ENCODE results near the gene MYH6. TPM values are rescaled to one million over a fixed set of nuclear protein-coding genes. Genes with fewer than 3 reads are reported as not detected.
"Not testable (repeated sequence)": the region's sequence is repeated elsewhere in the genome, so short reads cannot be mapped to it uniquely, and the experiment has no call there.

Gene MYH6
- total and polyA plus RNA-seq, 4 donors = 0.05 to 0.17 (median 0.06) TPM; not detected in 1

DNA sequence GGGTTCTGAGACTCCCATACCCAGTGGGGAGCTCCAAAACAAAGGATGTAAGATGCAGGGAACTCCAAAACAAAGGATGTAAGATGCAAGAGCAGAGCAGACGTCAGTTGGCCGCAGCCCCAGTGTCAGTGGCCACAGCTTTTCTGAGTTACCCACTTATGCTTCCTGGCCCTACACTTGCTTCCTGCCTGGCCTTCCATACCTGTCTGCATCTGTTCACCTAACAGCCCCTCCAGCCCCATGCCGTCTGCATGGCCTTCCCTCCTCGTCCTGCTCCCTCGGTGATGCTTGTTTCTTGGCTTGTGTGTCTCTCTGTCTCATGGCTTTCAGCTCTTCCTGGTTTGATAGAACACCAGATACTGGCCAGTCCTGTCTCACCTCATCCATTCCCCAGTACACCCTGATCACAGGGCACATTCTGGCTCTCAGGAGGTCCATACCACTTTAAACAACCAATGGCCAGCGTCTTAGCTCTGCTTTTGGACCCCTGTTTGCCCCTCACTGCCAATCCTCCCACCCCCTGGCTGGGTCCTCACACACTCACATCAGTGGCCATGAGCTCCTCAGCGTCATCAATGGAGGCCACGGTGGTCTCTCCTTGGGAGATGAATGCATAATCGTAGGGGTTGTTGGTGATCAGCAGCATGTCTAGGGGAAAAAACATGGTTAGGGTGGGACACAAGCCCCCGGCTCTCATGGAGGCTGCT is 22.1 kb upstream of the MYH6 start:
- DNase-seq (ENCODE audit: low spot score) = no peak
- no peaks in the 10 kb centered on the region for H3K4me1 ChIP-seq (ENCODE audit: control insufficient read depth in 4 of 4, insufficient read depth in 4 of 4, low read length in 3 of 4)
- no peak overlapping the region for H3K9ac ChIP-seq (ENCODE audit: low read depth in 1 of 2, low read length in 2 of 2)
- H3K36me3 ChIP-seq (ENCODE audit: control insufficient read depth in 4 of 4, insufficient read depth in 3 of 4, low read depth in 1 of 4, low read length in 3 of 4) = no peaks in the 10 kb centered on the region
- TF ChIP-seq SP1 (IDR thresholded peaks at IDR 0.05) (no peak), GABPA (IDR thresholded peaks at IDR 0.05 in 1 of 2, conservative IDR thresholded peaks at IDR 0.05 in 1 of 2) (no peak), JUND (IDR thresholded peaks at IDR 0.05) (no peak), EGR1 (IDR thresholded peaks at IDR 0.05; ENCODE audit: low read depth in 2 of 2) (no peak), YY1 (IDR thresholded peaks at IDR 0.05) (no peak), RAD21 (IDR thresholded peaks at IDR 0.05) (no peak), FOXA1 (IDR thresholded peaks at IDR 0.05) (no peak), ZBTB33 (IDR thresholded peaks at IDR 0.05) (no peak)
- TF ChIP-seq, protein P1, sequence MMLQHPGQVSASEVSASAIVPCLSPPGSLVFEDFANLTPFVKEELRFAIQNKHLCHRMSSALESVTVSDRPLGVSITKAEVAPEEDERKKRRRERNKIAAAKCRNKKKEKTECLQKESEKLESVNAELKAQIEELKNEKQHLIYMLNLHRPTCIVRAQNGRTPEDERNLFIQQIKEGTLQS (IDR thresholded peaks at IDR 0.05) = no peak
- H3K4me3 ChIP-seq (ENCODE audit: low read depth in 1 of 3, low read length in 3 of 3) = no peak overlapping the region
- 78% methylated on average over 10 of the region's 10 CpGs for WGBS
- no peaks in the 10 kb centered on the region for H3K27me3 ChIP-seq (ENCODE audit: control insufficient read depth in 4 of 4, insufficient read depth in 4 of 4, low read length in 3 of 4)
- no peak overlapping the region for H3K27ac ChIP-seq (ENCODE audit: low read depth in 1 of 2, low read length in 2 of 2)
- no peaks in the 10 kb centered on the region for H3K9me3 ChIP-seq (ENCODE audit: control insufficient read depth in 4 of 4, low read length in 3 of 4)

- DNase-seq (ENCODE audit: low spot score) = no peak
- no peaks in the 10 kb centered on the region for H3K27me3 ChIP-seq (ENCODE audit: control insufficient read depth in 4 of 4, insufficient read depth in 4 of 4, low read length in 3 of 4)
- no peak overlapping the region for H3K27ac ChIP-seq (ENCODE audit: low read depth in 1 of 2, low read length in 2 of 2)
- TF ChIP-seq, protein P2, sequence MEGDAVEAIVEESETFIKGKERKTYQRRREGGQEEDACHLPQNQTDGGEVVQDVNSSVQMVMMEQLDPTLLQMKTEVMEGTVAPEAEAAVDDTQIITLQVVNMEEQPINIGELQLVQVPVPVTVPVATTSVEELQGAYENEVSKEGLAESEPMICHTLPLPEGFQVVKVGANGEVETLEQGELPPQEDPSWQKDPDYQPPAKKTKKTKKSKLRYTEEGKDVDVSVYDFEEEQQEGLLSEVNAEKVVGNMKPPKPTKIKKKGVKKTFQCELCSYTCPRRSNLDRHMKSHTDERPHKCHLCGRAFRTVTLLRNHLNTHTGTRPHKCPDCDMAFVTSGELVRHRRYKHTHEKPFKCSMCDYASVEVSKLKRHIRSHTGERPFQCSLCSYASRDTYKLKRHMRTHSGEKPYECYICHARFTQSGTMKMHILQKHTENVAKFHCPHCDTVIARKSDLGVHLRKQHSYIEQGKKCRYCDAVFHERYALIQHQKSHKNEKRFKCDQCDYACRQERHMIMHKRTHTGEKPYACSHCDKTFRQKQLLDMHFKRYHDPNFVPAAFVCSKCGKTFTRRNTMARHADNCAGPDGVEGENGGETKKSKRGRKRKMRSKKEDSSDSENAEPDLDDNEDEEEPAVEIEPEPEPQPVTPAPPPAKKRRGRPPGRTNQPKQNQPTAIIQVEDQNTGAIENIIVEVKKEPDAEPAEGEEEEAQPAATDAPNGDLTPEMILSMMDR (IDR thresholded peaks at IDR 0.05; ENCODE audit: low read depth, low read length, missing input control) = no peak
- TF ChIP-seq RAD21 (IDR thresholded peaks at IDR 0.05) = no peak
- no peak for TF ChIP-seq YY1 (IDR thresholded peaks at IDR 0.05)
- no peak for TF ChIP-seq RXRA (IDR thresholded peaks at IDR 0.05)
- TF ChIP-seq HNF4G (IDR thresholded peaks at IDR 0.05) = no peak
- TF ChIP-seq MAX (IDR thresholded peaks at IDR 0.05) = no peak
- no peak for TF ChIP-seq JUND (IDR thresholded peaks at IDR 0.05)
- no peak for TF ChIP-seq FOXA1 (IDR thresholded peaks at IDR 0.05)
- TF ChIP-seq FOXA2 (IDR thresholded peaks at IDR 0.05) = no peak
- no peak for TF ChIP-seq GABPA (IDR thresholded peaks at IDR 0.05 in 1 of 2, conservative IDR thresholded peaks at IDR 0.05 in 1 of 2)
- TF ChIP-seq HNF4A (conservative IDR thresholded peaks at IDR 0.05) = no peak
- TF ChIP-seq, protein P1 (IDR thresholded peaks at IDR 0.05) = no peak
- no peak for TF ChIP-seq TAF1 (conservative IDR thresholded peaks at IDR 0.05)
- TF ChIP-seq REST (IDR thresholded peaks at IDR 0.05) = no peak
- H3K4me1 ChIP-seq (ENCODE audit: control insufficient read depth in 4 of 4, insufficient read depth in 4 of 4, low read length in 3 of 4) = no peaks in the 10 kb centered on the region
- H3K9me3 ChIP-seq (ENCODE audit: control insufficient read depth in 4 of 4, low read length in 3 of 4) = no peaks in the 10 kb centered on the region
- no peaks in the 10 kb centered on the region for H3K36me3 ChIP-seq (ENCODE audit: control insufficient read depth in 4 of 4, insufficient read depth in 3 of 4, low read depth in 1 of 4, low read length in 3 of 4)
- no peak overlapping the region for H3K9ac ChIP-seq (ENCODE audit: low read depth in 1 of 2, low read length in 2 of 2)
- H3K4me3 ChIP-seq (ENCODE audit: low read depth in 1 of 3, low read length in 3 of 3) = no peak overlapping the region
- 85% methylated on average over 13 of the region's 13 CpGs for WGBS
Observed at GRCh38 chr14:23428686-23429495, 20.8 kb upstream of the MYH6 start.

DNA sequence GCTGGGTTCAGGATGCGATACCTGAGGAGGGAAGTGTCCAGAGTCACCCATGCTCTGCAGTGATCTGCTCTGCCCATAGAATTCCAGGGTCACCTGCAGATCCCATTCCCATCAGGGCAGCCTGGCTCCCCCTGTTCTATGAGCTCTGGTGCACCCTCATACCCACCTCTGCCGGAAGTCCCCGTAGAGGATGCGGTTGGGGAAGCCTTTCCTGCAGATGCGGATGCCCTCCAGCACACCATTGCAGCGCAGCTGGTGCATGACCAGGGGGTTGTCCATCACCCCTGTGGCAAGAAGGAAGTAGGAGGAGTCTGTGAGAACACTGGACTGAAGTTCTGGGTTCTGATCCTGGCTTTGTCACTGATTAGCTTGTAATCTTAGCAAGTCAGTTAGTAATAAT is 17.7 kb upstream of the MYH6 start:
- H3K27me3 ChIP-seq (ENCODE audit: control insufficient read depth in 4 of 4, insufficient read depth in 4 of 4, low read length in 3 of 4); H3K36me3 ChIP-seq (ENCODE audit: control insufficient read depth in 4 of 4, insufficient read depth in 3 of 4, low read depth in 1 of 4, low read length in 3 of 4); H3K9ac ChIP-seq (ENCODE audit: low read depth in 1 of 2, low read length in 2 of 2); H3K4me1 ChIP-seq (ENCODE audit: control insufficient read depth in 4 of 4, insufficient read depth in 4 of 4, low read length in 3 of 4); H3K9me3 ChIP-seq (ENCODE audit: control insufficient read depth in 4 of 4, low read length in 3 of 4); H3K27ac ChIP-seq (ENCODE audit: low read depth in 1 of 2, low read length in 2 of 2); DNase-seq (ENCODE audit: low spot score); H3K4me3 ChIP-seq (ENCODE audit: low read depth in 1 of 3, low read length in 3 of 3): not testable (repeated sequence)
- 88% methylated on average over 6 of the region's 6 CpGs for WGBS

All from liver (tissue), 9 donors.